Esophagus muscularis mucosa (tissue), 4 donors: ENCODE data around the gene CIAO1. TPM values are rescaled to one million over a fixed set of nuclear protein-coding genes. Genes with fewer than 3 reads are reported as not detected.
A peak's percentile ranks its signal among the peaks of the same experiment; 100 is the strongest.

Experiments
- DNase-seq: peaks from one replicate; pipeline ENCODE4 v3.0.0-alpha.2; 2017; ENCODE audit errors: extremely low spot score
- H3K27ac ChIP-seq, 4 donors: fragments of 200-600 bp; sonication (generic); replicated peaks in 1 of 4; 1 replicate in 3 of 4; 2 replicates in 1 of 4; pipeline ENCODE4 v1.5.1; 2016 to 2019; ENCODE audit warnings: mild to moderate bottlenecking in 1 of 4
- H3K27me3 ChIP-seq, 4 donors: fragments of 200-600 bp; sonication (generic); one replicate each; pipeline versions ENCODE4 v1.5.1 to v1.6.0; 2016 to 2019
- H3K36me3 ChIP-seq, 4 donors: fragments of 200-600 bp; sonication (generic); one replicate each; pipeline ENCODE4 v1.5.1; 2016 to 2019
- H3K4me1 ChIP-seq, 4 donors: fragments of 200-600 bp; sonication (generic); one replicate each; pipeline ENCODE4 v1.5.1; 2016 to 2019
- H3K4me3 ChIP-seq, 4 donors: fragments of 200-600 bp; sonication (generic); 1 replicate in 2 of 4; 2 replicates in 2 of 4; pipeline ENCODE4 v1.5.1; 2016 to 2019; ENCODE audit warnings: mild to moderate bottlenecking in 4 of 4, moderate library complexity in 1 of 4
- H3K9me3 ChIP-seq, 4 donors: fragments of 200-600 bp; sonication (generic); 1 replicate in 3 of 4; 2 replicates in 1 of 4; pipeline ENCODE4 v1.5.1; 2016 to 2019
- CTCF ChIP-seq, 3 experiments: fragments of 200-600 bp in 2 of 3; fragments of 450-650 bp in 1 of 3; sonication (generic) in 2 of 3; IDR thresholded peaks; one replicate each; pipeline ENCODE4 v1.5.1; 2017 to 2019; ENCODE audit warnings: antibody characterized with exemption in 3 of 3, mild to moderate bottlenecking in 2 of 3, moderate library complexity in 1 of 3
- EP300 ChIP-seq: sonication (generic); formaldehyde crosslinking; IDR thresholded peaks from one replicate; pipeline ENCODE4 v1.6.1; 2017; ENCODE audit warnings: antibody characterized with exemption
- POLR2A ChIP-seq: fragments of 450-650 bp; IDR thresholded peaks from one replicate; pipeline ENCODE4 v1.6.1; 2017; ENCODE audit warnings: antibody characterized with exemption, moderate library complexity, mild to moderate bottlenecking, low read depth
- POLR2AphosphoS5 ChIP-seq, 2 donors: sonication (generic); formaldehyde crosslinking; IDR thresholded peaks; one replicate each; pipeline ENCODE4 v1.6.1; 2017; ENCODE audit warnings: antibody characterized with exemption in 2 of 2
- WGBS: methylation state at CpG from one replicate; pipeline ENCODE4 v1.1.5; 2018; 5-methylcytosine and 5-hydroxymethylcytosine counted together
- intact Hi-C: fragments of 100-400 bp; cut with DNase I; formaldehyde crosslinking; loops from one replicate; pipeline ENCODE4 v1.15.1; 2023
- total RNA-seq, 4 donors: library from RNA; depleted of rRNA; stranded (reverse); fragments of >200 nt; gene quantifications; one replicate each; pipeline versions ENCODE4 v1.1.0 to v1.2.1, GENCODE V29; 2016

Gene CIAO1
- total RNA-seq, 4 donors from 2014 or later, result 76.4 to 101 (median 92.5) TPM

- 96% methylated on average over 4 of the region's 4 CpGs for WGBS
- peaks cover 0 to 57% (median 3%) of the 10 kb centered on the region in 4 donors for H3K27me3 ChIP-seq
- no peak for TF ChIP-seq EP300
- no peak for TF ChIP-seq CTCF (IDR thresholded peaks at IDR 0.05)
- no peak for TF ChIP-seq POLR2AphosphoS5 (IDR thresholded peaks at IDR 0.05)
- no peak for TF ChIP-seq POLR2A
These were observed 51.6 kb downstream of the CIAO1 start for GRCh38 chr2:96317584-96317997.

GRCh38 chr2:96318723-96319122 lies 52.7 kb downstream of the CIAO1 start:
- WGBS, result 93% methylated on average over 4 of the region's 4 CpGs
- intact Hi-C loops, result no loop called here
- H3K9me3 ChIP-seq, result no peaks in the 10 kb centered on the region
- H3K36me3 ChIP-seq, result no peaks in the 10 kb centered on the region
- H3K4me3 ChIP-seq, result no peak overlapping the region
- TF ChIP-seq POLR2A (no peak), CTCF (IDR thresholded peaks at IDR 0.05) (no peak), POLR2AphosphoS5 (IDR thresholded peaks at IDR 0.05) (no peak), EP300 (no peak)
- no peak for DNase-seq
- peaks cover 0 to 68% (median 9%) of the 10 kb centered on the region in 4 donors for H3K27me3 ChIP-seq
- H3K27ac ChIP-seq, result no peak overlapping the region
- peaks cover 12 to 18% (median 18%) of the 10 kb centered on the region in 4 donors for H3K4me1 ChIP-seq

More at GRCh38 chr2:96317584-96317997, 51.6 kb downstream of the CIAO1 start:
- Histone ChIP-seq H3K27ac (no peak overlapping the region), H3K9me3 (no peaks in the 10 kb centered on the region), H3K4me3 (no peak overlapping the region), H3K36me3 (no peaks in the 10 kb centered on the region), H3K4me1 (peaks cover 12 to 18% (median 18%) of the 10 kb centered on the region in 4 donors)
- no peak for DNase-seq
- intact Hi-C loops, result no loop called here

GRCh38 chr2:96319396-96319795 lies 53.4 kb downstream of the CIAO1 start:
- H3K4me1 ChIP-seq, result peaks cover 12 to 18% (median 18%) of the 10 kb centered on the region in 4 donors
- no peaks in the 10 kb centered on the region for H3K9me3 ChIP-seq
- peaks cover 0 to 75% (median 9%) of the 10 kb centered on the region in 4 donors for H3K27me3 ChIP-seq
- H3K4me3 ChIP-seq, result no peak overlapping the region
- intact Hi-C loops, result no loop called here
- no peak for DNase-seq
- no peak overlapping the region for H3K27ac ChIP-seq
- WGBS, result 93% methylated on average over 1 of the region's 1 CpG
- H3K36me3 ChIP-seq, result no peaks in the 10 kb centered on the region
- TF ChIP-seq POLR2AphosphoS5 (IDR thresholded peaks at IDR 0.05) (no peak), CTCF (IDR thresholded peaks at IDR 0.05) (no peak), EP300 (no peak), POLR2A (no peak)

GRCh38 chr2:96320326-96320725 lies 54.3 kb downstream of the CIAO1 start:
- Histone ChIP-seq H3K9me3 (no peaks in the 10 kb centered on the region), H3K27me3 (peaks cover 3 to 84% (median 15%) of the 10 kb centered on the region in 4 donors)

More at GRCh38 chr2:96320326-96320725, 54.3 kb downstream of the CIAO1 start:
- H3K36me3 ChIP-seq, result no peaks in the 10 kb centered on the region
- no peak overlapping the region for H3K27ac ChIP-seq
- TF ChIP-seq CTCF (IDR thresholded peaks at IDR 0.05) (no peak), POLR2A (no peak), EP300 (no peak), POLR2AphosphoS5 (IDR thresholded peaks at IDR 0.05) (no peak)
- peak overlapping the region in 1 of 4 donors; percentile 65 for H3K4me3 ChIP-seq
- 81% methylated on average over 3 of the region's 3 CpGs for WGBS
- peaks cover 20 to 27% (median 25%) of the 10 kb centered on the region in 4 donors for H3K4me1 ChIP-seq
- no peak for DNase-seq
- intact Hi-C loops, result no loop called here
